Adrenal gland (tissue), 12 donors: ENCODE data around the gene PPY. TPM values are rescaled to one million over a fixed set of nuclear protein-coding genes. Genes with fewer than 3 reads are reported as not detected.

ENCODE experiments used
- DNase-seq, 7 donors: peaks; one replicate each; pipeline ENCODE4 v3.0.0-alpha.2; 2019 to 2020
- H3K27ac ChIP-seq, 5 donors: fragments of 200-600 bp; sonication (generic) in 4 of 5; 1 replicate in 3 of 5; 2 replicates in 2 of 5; pipeline versions ENCODE4 v1.5.1 to v1.8.0; 2016 to 2020; ENCODE audit warnings: mild to moderate bottlenecking in 1 of 5
- H3K27me3 ChIP-seq: fragments of 200-600 bp; 2 replicates; pipeline ENCODE4 v1.8.0; 2021
- H3K36me3 ChIP-seq, 2 donors: fragments of 200-600 bp; replicated peaks in 1 of 2; 1 replicate in 1 of 2; 2 replicates in 1 of 2; pipeline versions ENCODE4 v1.5.1 to v1.8.0; 2018 to 2022
- H3K4me1 ChIP-seq, 2 donors: fragments of 200-600 bp; replicated peaks in 1 of 2; 1 replicate in 1 of 2; 2 replicates in 1 of 2; pipeline versions ENCODE4 v1.5.1 to v1.8.0; 2018 to 2021
- H3K4me3 ChIP-seq, 4 donors: fragments of 200-600 bp; sonication (generic) in 3 of 4; one replicate each; pipeline ENCODE4 v1.5.1; 2016 to 2018
- H3K9me3 ChIP-seq, 3 donors: fragments of 200-600 bp; sonication (generic) in 1 of 3; replicated peaks in 1 of 3; 1 replicate in 2 of 3; 2 replicates in 1 of 3; pipeline versions ENCODE4 v1.5.1 to v1.8.0; 2016 to 2021
- CTCF ChIP-seq, 6 experiments: fragments of 450-650 bp in 4 of 6; fragments of 200-600 bp in 2 of 6; sonication (generic) in 1 of 6; IDR thresholded peaks; 1 replicate in 5 of 6; 2 replicates in 1 of 6; pipeline versions ENCODE4 v1.5.1 to v1.8.0; 2016 to 2021; ENCODE audit warnings: antibody characterized with exemption in 6 of 6, mild to moderate bottlenecking in 2 of 6, moderate library complexity in 1 of 6
- POLR2A ChIP-seq, 2 donors: fragments of 450-650 bp; IDR thresholded peaks; one replicate each; pipeline ENCODE4 v1.6.1; 2017; ENCODE audit warnings: antibody characterized with exemption in 2 of 2, mild to moderate bottlenecking in 2 of 2, moderate library complexity in 1 of 2
- WGBS, 4 donors: extraction: QIAGEN DNeasy Blood & Tissue Kit in 2 of 4; methylation state at CpG; one replicate each; pipeline versions ENCODE4 v1.1.5 to v1.1.7; 2013 to 2017; 5-methylcytosine and 5-hydroxymethylcytosine counted together
- intact Hi-C, 2 donors: fragments of 100-400 bp; cut with DNase I; formaldehyde crosslinking; loops; one replicate each; pipeline versions ENCODE4 v1.14.1 to v1.15.0; 2022 to 2023
- polyA plus RNA-seq, 3 donors: library from polyadenylated mRNA; stranded (reverse); fragments of 200-250 nt in 2 of 3; fragments of 350-450 nt in 1 of 3; fragmentation: Illumina TruSeq in 1 of 3; extraction: RNeasy Lipid Tissue Mini Kit (QIAGEN cat#74804) in 1 of 3; gene quantifications; one replicate each; pipeline ENCODE4 v1.2.3, GENCODE V29; 2013 to 2014
- total RNA-seq, 9 donors: library from RNA; depleted of rRNA in 4 of 9; stranded (reverse); fragments of >200 nt in 4 of 9; fragments of 120-200 nt in 1 of 9; fragmentation: NEBNext Ultra II Directional in 1 of 9; extraction: Animal tissue kit (Norgen Biotek cat#: 25700) in 1 of 9; gene quantifications; one replicate each; pipeline versions ENCODE4 v1.1.0 to v1.2.4, GENCODE V29; 2013 to 2023
- donor health status: healthy with polysubstance abuse.
- donor health status: Bipolar disorder and iron deficiency.
- donor health status: DM: yes; HTN: yes; CAD: no.
- donor health status: DM: no; HTN: no; CAD: no.
- donor health status: DM: no; HTN: no; CAD: no.
- donor health status: DM: yes; HTN: yes; CAD: no.

The PPY gene
- total and polyA plus RNA-seq, 12 donors: not detected

- 5 to 7% (median 6%) methylated on average over 13 to 37 of the region's 37 CpGs for WGBS, 4 donors
- H3K4me1 ChIP-seq: peaks cover 8 to 16% of the 10 kb centered on the region in 2 donors
- TF ChIP-seq CTCF (IDR thresholded peaks at IDR 0.05) (no peak), POLR2A (IDR thresholded peaks at IDR 0.05) (no peak)
- no peaks in the 10 kb centered on the region for H3K36me3 ChIP-seq
- H3K27ac ChIP-seq: peak overlapping the region in 2 of 5 donors; percentile 55 to 83
- intact Hi-C loops: no loop called here
- peak overlapping the region in 1 of 4 donors; percentile 63 for H3K4me3 ChIP-seq
- peak in 6 of 7 donors; percentile 36 to 87 (median 54) for DNase-seq
- no peaks in the 10 kb centered on the region for H3K9me3 ChIP-seq
- H3K27me3 ChIP-seq: peaks cover 30% of the 10 kb centered on the region
Observed at GRCh38 chr17:43905985-43906852, 36.1 kb downstream of the PPY start.

DNA sequence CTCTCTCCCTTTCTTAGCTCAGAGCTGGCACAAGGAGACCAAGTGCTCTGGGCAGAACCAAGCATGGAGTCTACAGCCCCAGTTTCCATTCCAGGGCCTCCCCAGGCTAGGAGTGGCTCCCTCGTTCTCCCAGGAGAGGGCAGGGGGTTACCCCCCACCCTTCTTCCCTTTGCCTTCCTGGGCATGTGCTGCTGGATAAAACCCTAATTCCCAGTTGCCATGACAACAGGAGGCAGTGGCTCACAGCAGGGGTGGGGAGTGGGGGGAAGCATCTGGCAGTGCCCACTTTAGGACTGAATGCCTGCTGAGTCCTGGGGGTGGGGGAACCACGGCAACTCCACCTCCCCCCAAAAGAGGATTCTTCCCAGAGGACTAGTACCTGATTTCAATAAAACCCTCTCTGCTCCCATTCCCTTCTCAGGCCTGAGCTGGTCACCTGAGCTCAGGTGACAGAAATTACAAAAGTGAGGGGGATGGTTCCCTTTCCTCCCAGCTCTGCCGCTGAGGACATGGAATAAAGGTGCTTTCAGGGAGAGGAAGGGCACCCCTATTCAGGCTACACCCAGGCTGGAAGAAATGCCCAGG, 36.8 kb downstream of the PPY start:
- Histone ChIP-seq H3K27ac (peak overlapping the region in 1 of 5 donors; percentile 83), H3K4me3 (no peak overlapping the region), H3K36me3 (no peaks in the 10 kb centered on the region), H3K27me3 (peaks cover 30% of the 10 kb centered on the region), H3K9me3 (no peaks in the 10 kb centered on the region), H3K4me1 (peaks cover 8 to 21% of the 10 kb centered on the region in 2 donors)
- no peak for DNase-seq
- no peak for TF ChIP-seq CTCF (IDR thresholded peaks at IDR 0.05)
- no peak for TF ChIP-seq POLR2A (IDR thresholded peaks at IDR 0.05)
- 32 to 63% (median 40%) methylated on average over 2 to 3 of the region's 3 CpGs for WGBS, 4 donors
- intact Hi-C loops: no loop called here

- H3K4me1 ChIP-seq: peaks cover 8 to 22% of the 10 kb centered on the region in 2 donors
- H3K9me3 ChIP-seq: no peaks in the 10 kb centered on the region
- no peak overlapping the region for H3K4me3 ChIP-seq
- no peak overlapping the region for H3K27ac ChIP-seq
- WGBS, 4 donors: 59 to 71% (median 68%) methylated on average over 1 to 7 of the region's 7 CpGs
- DNase-seq: no peak
- H3K36me3 ChIP-seq: no peaks in the 10 kb centered on the region
- peaks cover 30% of the 10 kb centered on the region for H3K27me3 ChIP-seq
- TF ChIP-seq CTCF (IDR thresholded peaks at IDR 0.05): no peak
- no peak for TF ChIP-seq POLR2A (IDR thresholded peaks at IDR 0.05)
- intact Hi-C loops: no loop called here
Observed at GRCh38 chr17:43901861-43902589, 40.3 kb downstream of the PPY start.
